NCI-H460 (cell line): ENCODE measurements around the gene GLE1. TPM values are rescaled to one million over a fixed set of nuclear protein-coding genes. Genes with fewer than 3 reads are reported as not detected.
"Not testable (repeated sequence)": the region's sequence is repeated elsewhere in the genome, so short reads cannot be mapped to it uniquely, and the experiment has no call there.

Source experiments
- DNase-seq: peaks from one replicate; pipeline ENCODE4 v3.0.0-alpha.2; 2016; ENCODE audit warnings: low read depth; ENCODE audit errors: extremely low read depth
- total RNA-seq: library from RNA; depleted of rRNA; stranded (reverse); fragments of >200 nt; shearing (Covaris generic); gene quantifications from 2 replicates; pipeline ENCODE4 v1.2.3, GENCODE V29; 2014

GLE1 gene
- total RNA-seq, 1 experiment from 2014 or later = 36.6 TPM

DNA sequence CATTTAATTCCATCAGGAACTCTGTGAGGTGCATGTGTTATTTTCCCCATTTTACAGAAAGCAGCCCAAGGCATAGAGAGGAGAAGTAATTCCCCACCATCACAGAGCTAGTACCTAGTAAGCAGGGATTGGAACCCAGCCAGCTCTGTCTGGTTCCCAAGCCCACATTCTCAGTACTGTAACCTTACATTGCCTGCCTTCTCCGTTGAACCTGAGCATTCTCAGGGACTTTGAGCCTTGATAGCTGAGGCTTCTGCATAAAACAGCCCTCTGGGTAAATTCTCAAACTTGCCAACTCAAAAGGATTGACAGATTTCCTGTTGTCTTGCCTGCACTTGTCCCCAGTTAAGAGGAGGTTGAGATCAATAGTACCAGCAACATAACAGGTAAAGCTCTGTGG, 9.2 kb upstream of the GLE1 start:
- no peak for DNase-seq

DNA sequence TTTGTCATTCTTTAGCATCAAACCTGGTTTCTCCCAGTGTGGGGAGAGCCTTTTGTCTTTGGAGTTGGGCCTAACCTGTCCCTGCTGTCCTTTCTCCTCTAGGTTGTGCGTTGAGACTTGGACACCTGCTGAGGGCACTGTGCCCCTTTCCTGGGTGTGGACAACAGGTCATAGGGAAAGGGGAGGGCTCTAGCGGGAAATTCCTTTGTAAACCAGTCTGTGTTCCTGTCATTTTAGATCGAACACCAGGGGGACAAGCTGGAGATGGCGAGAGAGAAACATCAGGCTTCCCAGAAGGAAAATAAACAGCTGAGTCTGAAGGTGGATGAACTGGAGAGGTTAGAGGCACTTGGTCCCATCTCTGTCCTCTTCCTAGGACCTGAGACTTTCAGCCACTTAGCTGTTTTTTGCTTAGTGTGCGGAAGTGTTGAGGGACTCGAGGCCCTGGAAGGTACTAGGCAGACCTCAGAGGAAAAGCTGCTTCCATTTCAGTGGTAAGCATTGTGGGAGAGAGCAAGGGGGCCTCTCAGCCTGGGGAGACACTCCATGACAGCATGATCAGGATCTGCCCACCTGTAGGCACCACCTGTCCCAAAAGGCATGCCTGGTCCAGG, 8.6 kb upstream of the GLE1 start:
- DNase-seq = no peak

DNA sequence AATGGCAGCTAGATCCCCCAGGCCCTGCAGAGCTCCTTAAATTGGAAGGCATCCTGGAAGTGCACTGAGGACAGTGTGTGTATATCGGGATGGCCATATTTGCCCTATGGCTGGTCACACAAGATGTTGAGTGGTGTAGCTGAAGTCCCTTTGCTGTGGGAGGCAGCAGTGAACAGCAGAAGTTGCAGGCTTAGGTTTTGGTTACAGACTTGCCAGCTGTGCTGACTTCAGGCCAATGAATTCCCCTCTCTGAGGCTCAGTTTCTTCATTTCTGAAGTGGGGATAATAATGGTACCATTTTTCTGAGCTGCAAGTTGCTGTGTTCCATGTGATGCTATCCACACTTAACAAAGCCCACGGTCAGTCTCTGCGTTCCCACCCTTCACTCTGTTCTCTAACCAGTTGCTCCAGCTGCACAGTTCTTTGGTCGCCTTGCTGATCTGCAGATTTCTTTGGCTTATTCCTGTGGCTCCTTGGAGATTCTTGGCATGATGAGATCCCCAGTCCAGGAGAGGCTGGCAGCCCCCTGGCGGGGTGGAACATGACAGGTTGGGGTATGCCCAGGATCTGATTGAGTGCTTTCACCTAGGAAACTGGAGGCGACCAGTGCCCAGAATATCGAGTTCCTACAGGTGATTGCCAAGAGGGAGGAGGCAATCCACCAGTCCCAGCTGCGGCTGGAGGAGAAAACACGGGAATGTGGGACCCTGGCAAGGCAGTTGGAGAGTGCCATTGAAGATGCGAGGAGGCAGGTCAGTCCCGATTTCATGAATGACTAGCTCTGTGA, 6.5 kb upstream of the GLE1 start:
- DNase-seq = no peak

DNA sequence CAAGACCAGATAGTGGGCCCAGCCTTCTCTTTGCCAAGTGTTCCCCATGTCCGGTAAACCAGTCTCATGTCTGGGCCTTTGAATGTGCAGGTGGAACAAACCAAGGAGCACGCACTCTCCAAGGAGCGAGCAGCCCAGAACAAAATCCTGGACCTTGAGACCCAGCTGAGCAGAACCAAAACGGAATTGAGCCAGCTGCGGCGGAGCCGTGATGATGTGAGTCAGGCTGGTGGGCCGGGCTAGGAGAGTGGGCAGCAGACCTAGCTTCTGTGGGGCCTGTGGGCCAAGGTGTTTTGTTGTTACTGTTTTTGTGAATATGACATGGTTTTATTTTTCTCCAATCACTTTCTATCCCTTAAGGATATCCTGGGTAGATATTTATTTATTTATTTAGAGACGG, 5.6 kb upstream of the GLE1 start:
- DNase-seq = no peak

DNA sequence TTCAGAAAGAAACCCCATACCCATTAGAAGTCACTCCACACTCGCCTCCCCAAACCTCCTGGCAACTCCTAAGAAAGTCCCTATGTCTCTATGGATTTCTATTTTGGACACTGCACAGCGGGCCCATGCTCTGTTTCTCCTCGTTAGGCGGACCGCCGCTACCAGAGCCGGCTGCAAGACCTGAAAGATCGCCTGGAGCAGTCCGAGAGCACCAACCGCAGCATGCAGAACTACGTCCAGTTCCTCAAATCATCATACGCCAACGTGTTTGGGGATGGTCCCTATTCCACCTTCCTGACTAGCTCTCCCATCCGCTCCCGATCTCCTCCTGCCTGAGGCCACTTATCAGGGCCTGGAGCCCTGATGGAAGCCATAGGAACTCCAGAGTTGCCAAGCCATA, 4.6 kb upstream of the GLE1 start:
- DNase-seq = no peak

DNA sequence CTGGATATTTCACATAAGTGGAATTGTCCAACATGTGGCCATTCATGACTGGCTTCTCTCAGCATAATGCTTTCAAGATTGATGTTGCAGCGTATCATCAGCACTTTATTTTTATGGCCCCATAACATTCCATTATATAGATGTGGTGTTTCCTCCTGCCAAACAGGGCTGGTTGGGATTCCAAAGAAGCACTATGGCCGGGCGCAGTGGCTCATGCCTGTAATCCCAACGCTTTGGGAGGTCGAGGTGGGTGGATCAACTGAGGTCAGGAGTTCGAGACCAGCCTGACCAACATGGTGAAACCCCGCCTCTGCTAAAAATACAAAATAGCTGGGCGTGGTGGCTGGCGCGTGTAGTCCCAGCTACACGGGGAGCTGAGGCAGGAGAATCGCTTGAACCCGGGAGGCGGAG, 1.1 kb upstream of the GLE1 start:
- DNase-seq = not testable (repeated sequence)

DNA sequence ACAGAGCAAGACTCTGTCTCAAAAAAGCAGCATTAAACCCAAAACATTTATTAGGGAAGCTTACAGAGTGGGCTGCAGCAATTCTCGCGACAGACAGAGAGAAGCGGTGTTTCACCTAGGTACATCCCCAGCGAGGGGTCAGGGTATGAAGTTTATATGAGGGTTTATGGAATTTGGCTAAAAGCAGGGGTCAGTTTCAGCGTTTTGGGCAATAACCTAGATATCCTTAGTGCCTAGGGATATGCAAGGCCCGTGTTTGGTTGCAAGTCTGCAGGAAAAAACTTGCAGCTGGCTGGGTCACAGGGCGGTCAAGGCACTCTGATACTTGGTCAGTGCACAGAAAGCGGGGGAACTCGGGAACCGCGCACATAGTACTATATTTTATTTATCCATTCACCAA, 649 bp upstream of the GLE1 start:
- DNase-seq = no peak

DNA sequence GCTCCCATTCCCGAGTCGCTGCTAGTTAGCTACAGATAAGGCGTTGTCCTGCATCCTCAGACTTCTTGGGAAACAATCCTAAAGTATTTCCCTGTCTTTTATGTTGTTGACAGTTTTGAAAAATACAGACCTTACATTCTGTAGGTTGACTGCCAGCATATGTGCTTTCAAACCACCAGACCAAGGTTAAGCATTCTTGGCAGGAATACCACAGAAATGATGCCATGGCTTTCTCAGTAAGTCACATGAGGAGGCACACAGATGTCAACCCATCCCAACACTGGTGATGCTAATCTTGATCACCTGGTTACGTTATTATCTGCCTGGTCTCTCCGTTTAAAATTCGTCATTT, 871 bp downstream of the GLE1 start:
- DNase-seq = no peak

DNA sequence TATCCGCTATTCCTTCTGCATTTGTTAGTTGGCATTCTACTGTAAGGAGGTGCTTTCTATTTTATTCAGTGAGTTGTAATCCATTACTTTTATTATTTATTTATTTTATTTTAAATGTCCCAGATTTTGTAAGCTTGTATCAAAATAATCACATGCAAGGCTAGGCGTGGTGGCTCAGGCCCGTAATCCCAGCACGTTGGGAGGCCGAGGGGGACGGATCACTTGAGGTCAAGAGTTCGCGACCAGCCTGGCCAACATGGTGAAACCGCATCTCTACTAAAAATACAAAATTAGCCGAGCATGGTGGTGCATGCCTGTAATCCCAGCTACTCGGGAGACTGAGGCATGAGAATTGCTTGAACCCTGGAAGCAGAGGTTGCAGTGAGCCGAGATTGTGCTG, 1.4 kb downstream of the GLE1 start:
- not testable (repeated sequence) for DNase-seq

DNA sequence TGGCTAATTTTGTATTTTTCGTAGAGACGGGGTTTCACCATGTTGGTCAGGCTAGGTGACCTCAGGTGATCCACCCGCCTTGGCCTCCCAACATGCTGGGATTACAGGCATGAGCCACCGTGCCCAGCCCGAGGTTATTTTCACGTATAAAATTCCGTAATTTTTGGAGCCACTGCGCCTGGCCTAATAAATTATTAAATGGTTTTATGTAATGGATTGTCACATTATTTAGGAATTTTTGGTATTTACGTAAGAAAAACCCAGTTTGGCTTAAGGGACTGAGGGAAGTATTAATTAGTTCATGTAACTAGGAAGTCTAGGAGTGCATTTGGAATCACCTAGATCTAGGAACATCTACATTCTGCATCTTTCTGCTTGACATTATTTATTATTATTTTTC, 8.3 kb downstream of the GLE1 start:
- DNase-seq = no peak

DNA sequence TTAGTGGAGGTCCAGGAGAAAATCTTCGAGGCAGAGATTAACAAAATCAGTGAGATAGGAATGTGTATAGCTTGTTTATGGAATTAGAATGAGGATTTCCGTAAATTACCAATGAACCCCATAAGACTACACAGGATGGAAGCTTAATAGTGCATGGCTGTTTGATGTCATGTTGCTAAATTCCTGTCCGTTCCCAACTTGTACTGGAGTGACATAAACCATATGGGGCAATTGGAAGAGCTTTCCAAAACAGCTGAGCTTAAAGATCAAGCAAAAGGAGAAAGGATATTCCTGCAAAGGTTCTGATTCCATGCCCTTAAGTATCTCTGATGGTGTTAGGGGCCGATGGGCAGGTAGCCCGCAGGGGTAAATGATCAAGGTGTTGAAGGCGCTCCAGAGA, 17.4 kb downstream of the GLE1 start:
- no peak for DNase-seq

DNA sequence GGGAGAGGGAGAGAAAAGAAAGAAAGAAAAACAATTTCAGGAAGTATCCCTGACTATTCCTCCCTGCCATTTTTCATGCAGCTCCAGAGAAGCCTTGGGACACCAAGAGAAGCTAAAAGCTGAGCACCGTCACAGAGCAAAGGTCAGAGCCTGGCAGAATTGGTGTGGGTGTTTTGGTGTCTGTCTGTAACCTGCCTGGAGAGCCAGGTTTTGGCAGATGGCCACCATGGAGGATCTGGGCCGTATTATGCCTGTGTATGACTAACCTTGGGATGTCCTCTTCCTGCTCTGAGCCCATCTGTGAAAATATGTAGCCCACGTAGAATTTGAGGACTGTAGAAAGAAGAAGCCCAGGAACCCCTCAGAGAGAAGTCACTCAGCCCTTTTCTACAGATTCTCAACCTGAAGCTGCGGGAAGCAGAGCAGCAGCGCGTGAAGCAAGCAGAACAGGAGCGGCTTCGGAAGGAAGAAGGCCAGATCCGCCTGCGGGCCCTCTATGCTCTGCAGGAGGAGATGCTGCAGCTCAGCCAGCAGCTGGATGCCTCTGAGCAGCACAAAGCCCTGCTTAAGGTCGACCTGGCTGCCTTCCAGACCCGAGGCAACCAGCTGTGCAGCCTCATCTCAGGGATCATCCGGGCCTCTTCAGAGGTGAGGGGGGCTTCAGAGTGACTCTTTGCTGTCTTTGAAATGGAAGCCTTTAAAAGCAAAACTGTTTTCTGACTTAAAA, 18.8 kb downstream of the GLE1 start:
- DNase-seq = no peak

DNA sequence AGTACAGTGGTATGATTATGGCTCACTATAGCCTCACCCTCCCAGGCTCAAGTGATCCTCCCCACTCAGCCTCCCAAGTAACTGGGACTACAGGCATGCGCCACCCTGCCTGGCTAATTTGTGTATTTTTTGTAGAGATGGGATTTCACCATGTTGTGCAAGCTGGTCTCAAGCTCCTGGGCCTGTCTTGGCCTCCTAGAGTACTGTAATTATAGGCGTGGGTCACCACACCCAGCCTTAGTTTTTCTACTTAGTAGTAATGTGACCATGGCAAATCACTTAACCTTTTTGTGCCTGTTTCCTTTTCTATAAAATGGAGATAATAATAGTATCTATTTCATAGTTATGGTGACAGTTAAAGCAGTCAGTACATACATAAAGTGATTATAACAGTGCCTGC, 22.2 kb downstream of the GLE1 start:
- DNase-seq = no peak

DNA sequence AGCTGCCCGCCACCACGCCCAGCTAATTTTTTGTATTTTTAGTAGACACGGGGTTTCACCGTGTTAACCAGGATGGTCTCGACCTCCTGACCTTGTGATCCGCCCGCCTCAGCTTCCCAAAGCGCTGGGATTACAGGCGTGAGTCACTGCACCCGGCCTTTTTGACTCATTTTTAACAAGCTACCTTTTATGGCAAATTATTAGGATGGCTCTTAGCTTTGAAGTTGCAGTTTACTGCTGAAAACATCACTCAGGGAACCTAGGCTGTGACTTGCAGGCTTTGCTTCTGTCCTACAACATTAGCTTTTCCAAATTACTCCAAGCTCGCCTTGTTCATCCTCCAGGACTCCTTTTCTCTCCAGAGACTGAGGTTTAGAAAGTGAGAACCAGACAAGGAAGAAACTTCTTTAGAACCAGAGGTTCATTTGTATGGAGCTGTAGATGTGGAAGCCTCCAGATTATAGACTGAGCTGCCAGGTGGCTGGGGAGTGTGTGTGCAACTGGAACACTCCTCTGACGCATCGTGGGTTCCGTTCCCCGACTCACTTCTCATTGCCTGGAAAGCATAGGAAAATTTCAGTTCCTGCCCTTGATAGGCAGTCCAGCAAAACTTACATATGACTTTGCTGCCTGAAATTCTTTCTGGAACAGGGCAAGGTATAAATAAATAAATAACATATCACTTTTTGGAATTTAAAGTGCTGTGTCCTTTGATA, 24.1 kb downstream of the GLE1 start:
- no peak for DNase-seq

DNA sequence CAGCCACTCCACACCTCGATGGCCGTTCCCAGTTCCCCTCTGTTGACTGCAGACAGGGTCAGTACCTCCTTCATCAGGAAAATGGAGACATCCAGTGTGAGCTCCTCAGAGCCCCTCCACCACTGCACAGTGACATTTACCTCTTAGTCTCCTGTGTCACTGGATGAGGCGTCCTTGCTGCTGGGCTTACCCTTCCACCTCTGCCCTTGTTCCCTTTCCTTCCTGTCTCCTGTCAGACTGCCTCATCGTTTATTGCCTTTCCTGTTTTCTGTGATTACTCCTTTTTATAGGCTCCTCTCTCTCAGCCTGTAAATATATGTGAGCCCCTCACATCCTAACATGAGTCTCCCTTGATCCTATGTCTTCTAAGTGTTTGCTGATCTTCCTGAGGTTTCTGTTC, 24.7 kb downstream of the GLE1 start:
- no peak for DNase-seq

DNA sequence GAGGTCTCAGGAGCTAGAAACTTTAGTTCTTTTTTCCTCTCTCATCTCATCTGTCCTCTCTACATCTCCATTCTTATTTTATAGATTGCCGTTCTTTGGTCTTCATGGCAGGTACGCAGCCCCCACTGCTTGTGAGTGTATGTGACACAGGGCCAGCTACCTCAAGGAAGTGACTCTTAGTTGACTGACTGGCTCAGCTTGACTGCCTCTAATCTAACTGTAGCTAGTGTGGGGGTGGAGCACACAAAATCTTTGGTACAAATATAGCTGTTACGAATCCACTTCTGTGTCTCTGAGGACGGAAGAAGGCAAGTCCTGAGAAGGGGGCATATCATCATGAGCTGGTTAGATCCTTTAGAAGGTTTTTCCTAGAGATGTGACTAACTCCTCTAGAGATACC, 28.1 kb downstream of the GLE1 start:
- no peak for DNase-seq

DNA sequence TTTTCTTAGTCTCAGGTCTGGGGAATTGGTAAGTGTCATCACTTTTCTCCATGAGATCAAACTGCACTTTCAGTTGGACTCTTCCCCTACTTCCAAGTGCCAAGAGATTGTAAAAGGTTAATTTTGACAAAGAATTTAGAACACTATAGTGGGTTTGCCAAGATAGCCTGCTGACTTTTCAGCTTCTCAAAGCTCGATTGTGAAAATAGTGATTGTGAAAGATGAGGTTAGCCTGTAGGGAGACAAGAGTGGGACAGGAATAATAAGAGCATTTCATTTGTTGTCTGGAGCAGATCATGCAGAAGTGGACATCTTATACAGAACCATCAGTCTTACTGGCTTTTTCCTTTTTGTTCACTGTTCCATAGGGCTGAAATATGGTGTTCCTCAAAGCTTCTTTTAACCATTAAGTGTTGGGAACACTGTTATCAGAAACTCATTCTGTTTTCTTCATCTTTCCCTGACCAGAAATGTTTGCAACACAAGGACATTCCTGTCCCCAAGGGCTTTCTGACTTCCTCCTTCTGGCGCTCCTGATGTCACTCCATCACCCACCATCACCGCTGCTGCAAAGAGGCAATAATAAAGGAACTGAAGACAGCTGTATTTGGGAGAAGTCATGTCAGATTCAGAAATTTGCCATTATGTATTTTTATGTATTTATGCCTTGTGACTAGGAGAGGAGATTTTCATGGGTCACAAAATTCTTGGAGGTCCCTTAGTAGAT, 36.3 kb downstream of the GLE1 start:
- no peak for DNase-seq

DNA sequence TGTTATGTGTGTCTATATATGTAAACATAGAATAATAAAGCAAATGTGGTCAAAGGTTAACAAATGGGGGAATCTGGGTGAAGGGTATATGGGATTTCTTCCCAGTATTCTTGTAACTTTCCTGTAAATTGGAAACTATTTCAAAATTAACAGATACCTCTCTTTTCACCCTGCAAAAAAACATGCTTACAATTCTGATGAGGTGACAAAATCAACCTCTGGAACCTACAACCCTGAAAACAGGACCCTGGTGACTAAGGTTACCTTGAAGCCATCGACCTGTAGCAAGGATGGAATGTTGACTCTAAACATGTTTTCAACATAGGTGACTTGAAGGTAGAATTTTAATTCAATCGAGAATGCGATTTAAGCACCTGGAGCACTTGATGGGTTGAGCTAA, 42.0 kb downstream of the GLE1 start:
- no peak for DNase-seq

DNA sequence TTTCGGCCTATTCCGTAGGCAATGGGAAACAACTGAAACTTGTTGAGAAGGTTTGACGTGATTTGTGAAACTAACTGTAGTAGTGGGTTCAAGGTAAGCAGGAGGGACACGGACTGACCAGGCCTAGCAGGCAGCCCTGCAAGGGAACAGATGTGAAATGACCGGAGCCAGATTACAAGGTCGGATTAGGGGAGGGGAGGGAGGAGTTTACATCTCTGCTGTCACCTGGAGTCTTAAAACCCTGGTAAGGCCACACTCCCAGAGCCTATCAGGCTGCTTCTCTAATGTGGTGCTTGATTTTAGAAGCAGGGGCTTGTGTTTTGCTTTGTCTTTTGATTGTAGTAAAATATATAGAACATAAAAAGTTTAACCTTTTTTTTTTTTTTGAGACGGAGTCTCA, 44.4 kb downstream of the GLE1 start:
- DNase-seq = no peak

DNA sequence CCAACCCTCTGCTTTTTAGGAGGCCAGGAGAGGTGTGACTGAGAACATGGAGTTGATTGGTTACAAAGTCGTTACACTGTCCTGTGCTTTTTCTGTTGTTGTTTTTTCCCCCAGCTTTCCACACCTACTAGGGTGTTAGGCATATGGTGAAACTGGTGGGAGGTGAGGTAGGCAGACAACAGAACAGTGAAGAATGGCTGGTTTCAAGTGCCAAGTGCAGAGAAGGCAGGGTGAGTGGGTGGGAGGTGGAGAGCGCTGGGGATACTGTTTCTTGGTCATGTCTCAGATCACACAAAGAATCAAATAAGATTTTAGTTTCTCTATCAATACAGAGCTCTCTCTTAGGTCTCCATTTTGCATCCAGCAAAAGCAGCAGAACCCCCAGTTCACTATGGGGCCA, 45.7 kb downstream of the GLE1 start:
- DNase-seq = no peak
